GM19438 (cell line): Measurements from ENCODE around the gene PHYHIPL.

Experiments
- ATAC-seq: cut with Tn5 transposase; IDR thresholded peaks from one replicate; pipeline ENCODE4 v1.9.1; 2021; ENCODE audit warnings: low read depth; ENCODE audit not compliant: unreplicated experiment

Gene PHYHIPL

DNA sequence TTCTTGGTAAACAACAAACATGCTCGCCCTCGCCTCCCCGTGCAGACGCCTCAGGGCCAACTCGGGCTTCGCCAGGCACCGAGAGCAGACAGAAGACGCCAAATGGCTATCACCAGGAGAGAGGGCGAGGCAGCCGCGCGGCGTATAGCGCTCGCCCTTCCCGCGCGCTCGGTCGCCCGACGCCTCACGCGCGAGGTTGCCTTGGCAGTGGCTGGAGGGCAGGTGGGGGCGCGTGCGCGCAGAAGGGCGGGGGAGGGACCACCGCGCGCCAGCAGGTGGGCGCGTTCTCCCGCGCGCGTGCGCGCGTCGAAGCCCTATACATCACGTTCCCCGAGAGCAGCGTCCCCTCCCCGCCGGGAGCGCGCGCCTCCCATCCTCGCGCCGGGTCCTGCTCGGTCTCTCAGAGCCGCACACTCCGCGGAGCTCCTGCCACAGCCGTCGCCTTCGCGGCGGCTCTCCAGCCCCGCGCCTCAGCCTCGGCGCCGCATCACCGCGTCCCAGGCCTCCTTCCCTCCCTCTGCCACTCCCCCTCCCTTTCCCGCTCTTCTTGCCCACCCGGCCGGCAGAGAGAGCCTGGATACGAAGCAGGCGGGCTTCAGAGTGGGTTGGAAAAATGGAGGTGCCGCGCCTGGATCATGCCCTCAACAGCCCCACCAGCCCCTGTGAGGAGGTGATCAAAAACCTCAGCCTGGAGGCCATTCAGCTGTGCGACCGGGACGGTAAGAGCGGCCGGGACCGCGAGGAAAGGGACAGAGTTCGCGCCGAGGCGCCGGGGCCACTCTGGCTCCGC lies at the start of gene PHYHIPL:
Gene PHYHIPL (plus strand): TSS at position 403 of the 790 bp plus-strand sequence. CDS start 211 bp downstream, at position 614.
- ATAC-seq, result no peak

DNA sequence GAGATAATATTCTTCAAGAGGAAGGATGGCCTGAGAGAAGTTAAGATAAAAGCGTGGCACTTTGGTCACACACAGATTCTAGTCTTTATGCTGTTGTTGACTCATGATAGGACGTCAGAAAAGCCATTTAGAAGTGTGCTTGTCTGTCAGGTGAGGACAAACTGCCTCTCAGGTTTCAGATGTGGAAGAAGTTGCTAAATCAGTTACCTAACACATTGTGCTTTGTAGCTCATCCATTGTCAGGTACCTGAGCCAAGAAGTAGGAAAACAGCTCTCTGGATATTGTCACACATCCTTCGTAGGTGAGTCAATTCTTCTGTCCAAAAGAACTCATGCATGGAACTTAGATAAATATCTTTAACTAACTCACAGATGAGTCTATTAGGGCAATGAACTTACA lies 49.5 kb upstream of the PHYHIPL start:
- no peak for ATAC-seq

DNA sequence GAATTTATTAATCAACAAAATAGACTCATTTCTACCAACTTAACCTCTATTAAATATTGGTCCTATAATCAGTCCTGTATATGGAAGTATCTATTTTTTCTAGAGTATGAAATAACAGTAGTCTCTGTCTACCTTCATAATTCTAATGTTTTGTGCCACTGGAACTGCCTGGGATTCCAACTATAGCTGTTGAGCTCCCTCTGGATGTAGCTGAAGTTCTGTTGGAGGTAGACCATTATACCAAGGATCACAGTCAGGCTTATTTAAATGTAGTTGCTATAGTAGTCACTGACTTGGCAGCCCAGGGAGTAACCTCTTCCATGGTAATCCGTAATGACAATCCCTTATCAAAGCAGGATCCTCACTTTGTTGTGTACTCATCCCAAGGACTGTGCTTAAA lies 48.5 kb upstream of the PHYHIPL start:
- no peak for ATAC-seq

DNA sequence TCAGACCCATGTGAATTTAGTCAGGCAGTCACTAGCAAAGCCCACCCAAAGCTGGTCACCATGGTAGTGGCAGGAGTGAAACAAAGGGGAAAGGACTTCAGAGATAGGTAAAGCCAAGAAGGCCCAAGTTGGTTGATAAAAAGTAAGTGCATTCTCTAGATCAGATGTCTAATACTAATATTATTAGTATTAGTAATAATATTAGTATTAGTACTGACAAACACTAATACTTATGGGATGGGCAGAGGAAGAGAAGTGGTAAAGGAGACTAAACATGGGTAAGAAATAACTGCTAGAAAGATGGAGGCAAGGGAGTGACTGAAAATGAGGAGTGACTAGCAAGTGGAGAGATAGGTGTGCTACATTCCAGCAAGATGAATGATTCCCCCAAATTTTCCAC lies 46.6 kb upstream of the PHYHIPL start:
- no peak for ATAC-seq

DNA sequence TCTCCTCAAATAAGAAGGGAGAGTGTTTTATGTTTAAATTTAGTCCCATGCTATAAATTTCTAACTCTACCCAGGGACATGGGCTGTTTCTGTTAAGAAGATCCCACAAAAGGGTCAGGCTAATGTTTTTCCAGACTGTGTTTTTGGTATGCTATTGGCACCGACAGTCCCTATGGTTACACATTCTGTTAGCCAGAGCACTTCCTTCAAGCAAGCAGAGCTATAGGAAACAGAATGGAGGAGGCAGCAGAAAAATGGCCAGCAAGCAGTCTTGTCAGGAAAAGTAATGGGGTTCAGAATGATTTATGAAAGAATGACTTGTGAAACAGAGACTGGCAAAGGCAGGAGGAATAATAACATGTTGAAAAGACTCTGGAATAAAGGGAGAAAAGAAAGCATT lies 44.8 kb upstream of the PHYHIPL start:
- ATAC-seq, result no peak

DNA sequence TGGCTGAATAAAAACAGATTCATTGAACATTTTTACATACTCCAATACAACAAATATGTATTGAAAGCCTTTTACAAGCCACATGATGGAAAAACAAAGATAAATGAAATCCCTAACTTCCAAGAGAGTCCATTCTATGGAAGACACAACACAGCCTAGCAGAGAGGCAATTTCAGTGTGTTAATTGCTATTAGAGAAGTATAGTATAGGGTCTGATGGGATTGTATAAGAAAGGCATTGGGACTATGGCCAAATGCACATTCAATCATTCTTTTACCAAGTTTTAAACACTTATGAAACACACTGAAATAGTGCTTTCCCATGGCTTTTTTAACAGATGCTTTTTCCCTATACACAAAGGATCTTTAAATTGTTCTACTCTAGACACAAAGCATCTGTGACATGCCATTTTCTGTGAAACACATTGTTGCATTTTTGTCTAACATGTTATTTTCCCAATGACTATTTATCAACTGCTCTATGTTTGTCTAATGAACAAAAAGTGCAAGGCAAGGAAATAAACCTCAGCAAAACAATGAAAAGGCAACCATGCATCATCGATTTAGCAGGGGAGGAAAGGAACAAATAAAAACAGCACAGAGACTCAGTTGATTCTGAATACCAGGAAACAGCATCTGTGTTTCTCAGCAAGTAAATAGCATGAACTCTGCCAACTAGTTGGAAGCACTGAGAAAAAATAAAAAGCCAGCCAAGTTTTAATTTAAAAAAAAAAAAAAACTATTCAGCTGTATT lies 42.4 kb upstream of the PHYHIPL start:
- ATAC-seq, result no peak

DNA sequence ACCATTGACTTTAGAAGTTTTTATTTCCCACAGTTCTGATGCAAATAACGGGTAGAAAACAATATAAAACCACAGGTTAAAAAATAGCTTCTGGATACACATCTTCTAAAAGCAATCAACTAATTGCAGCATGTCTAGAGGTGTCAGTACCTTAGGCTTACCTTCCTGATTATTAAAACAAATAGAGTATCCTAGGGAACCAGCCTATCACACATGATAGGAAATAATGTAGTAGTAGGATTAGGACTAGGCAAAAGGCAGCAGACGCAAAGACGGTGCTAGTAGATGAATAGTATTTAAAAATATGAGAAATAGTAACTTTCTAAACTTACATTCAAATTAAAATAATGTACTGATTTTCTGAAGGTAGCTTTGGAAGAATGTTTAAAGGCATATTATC lies 41.7 kb upstream of the PHYHIPL start:
- no peak for ATAC-seq

DNA sequence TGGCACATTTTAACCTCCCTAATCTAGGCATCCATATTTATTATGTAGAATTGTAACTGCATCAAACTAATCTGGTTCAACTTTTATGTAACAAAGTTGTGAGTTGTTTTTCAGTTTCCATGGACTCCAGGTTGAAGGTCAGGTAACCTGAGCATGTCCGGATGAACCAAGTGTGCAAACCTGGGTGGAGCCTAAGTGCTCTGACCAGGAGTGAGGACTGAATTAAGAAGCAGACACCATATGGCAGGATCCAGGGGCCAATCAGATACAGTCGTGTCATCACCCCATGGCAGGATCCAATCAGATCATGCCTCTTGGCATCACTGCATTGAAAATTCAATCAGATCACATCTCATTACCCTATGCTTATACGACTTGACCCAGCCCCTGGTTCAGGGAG lies 41.2 kb upstream of the PHYHIPL start:
- ATAC-seq, result no peak

DNA sequence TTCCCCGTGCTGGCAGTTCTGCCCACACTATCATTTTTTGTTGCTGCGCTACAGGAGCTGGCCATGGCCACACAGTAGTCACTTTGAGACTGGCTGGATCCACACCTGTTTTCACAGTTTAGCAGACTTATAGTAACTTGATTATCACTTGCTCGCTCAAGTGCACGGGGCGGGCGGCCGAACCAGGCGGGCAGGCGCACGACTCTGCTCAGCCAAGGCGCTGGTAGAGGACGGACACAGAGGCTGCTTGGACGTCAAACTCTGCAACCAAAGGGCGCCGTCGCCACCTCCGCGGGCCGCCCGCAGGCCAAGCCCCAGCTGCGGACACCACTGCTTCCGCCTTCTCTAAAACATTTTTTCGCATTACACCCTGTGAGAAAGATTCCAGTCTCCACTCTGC lies 38.4 kb upstream of the PHYHIPL start:
- ATAC-seq, result no peak

DNA sequence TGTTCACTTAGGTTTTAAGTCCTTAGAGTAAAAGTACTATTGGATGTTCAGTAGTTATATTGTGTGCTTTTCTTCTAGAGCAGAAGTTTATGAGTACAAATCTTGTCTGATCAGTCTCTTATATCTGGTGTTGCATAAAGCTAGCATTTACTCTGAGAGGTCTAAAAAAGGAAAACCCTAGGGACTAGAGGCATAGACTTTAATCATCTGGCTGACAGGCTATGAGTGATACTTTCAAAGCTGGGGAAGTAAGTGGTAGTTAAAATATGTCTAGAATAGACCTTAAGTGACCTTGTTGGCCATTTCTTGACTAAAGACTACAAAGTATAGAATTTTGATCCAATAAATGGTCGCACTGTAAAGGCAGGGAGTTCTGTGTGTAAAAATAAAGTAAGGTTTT lies 32.9 kb upstream of the PHYHIPL start:
- no peak for ATAC-seq

DNA sequence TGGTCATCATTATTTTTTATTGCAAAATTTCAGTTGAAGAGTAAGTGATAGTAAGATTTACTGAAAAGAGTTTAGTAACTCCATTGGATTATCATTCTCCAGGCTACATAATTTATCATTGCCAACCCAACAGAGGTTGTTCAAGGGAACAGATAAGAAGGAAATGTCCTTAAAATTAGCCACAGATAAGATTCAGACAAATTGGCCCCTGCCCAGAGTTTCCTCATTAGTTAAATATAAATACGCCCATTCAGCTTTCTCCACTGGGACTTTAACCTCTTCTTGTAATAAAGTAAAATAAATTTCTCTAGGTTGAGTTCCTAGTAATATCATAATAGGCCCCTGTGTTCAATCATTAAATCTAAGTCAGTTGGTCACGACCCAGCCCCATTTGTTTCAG lies 27.7 kb upstream of the PHYHIPL start:
- ATAC-seq, result no peak

DNA sequence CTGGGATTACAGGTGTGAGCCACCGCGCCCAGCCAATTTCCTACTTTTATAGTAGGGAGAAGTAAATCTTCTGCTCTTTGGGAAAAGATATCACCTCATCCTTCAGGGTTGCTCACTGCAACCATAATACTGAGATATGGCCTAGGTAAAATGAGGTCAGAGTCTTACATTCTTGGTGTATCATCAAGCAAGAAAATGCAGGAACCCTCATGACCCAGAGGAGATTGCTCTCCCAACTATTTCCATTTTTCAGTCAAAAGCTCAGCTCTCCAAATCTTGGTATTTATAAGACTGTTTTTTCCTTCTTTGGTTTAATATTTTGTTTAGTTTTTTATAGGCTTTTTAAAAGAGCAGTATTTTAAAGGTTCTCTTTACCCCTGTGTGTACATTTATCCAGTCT lies 20.9 kb upstream of the PHYHIPL start:
- ATAC-seq, result no peak

DNA sequence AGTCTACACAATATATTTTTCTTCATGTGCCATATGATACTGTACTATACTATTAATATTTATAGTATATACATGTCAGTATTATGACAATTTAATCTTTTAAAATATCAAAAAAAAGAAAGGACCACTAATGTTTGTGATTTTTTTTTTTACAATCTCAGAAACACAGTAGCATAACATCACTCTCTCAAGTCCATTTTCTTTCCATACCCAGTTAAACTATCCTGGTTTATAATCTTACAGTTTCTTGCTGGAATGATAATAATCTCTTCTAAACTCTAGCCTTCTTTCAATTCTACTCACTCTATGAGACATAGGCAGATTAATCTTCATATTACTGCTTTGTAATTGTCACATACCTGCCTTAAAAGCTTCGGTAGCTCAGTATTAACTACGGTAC lies 8.9 kb upstream of the PHYHIPL start:
- no peak for ATAC-seq

DNA sequence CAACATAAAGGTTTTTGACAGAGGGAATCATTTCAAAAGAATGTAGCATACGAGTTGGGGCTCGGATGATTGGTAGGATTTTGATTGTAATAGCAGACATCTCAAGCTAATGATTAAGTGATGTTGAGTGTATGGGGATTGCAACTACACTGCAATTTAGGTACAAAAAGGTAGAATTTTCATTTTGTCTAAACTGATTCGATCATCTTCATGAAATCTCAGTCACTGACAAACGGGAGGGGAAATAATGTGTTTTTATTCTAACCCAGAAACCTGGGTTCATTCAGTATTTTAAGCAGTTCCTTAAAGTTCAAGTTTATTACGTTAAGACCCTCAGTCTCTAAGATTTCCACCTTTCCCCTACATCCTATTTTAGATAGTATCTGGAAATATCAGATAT lies 3.9 kb upstream of the PHYHIPL start:
- no peak for ATAC-seq

DNA sequence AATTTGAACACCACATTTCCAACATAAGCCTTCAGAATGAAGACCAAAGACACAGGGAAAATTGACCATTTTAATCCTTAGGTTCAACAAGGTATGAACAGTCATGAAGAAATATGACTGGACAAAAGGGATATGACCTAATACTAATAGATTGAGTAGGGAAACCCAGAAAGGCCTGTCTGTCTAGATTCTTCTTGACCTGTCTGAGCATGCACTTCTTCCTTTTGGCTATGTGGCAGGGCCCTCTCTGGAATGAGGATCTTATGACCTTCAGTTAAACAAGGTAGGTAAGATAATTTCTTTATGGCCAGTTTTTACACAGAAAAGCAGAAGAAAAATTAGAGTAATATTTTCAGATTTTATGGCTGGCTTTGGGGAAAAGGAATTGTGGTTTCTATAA lies 3.0 kb upstream of the PHYHIPL start:
- ATAC-seq, result no peak

DNA sequence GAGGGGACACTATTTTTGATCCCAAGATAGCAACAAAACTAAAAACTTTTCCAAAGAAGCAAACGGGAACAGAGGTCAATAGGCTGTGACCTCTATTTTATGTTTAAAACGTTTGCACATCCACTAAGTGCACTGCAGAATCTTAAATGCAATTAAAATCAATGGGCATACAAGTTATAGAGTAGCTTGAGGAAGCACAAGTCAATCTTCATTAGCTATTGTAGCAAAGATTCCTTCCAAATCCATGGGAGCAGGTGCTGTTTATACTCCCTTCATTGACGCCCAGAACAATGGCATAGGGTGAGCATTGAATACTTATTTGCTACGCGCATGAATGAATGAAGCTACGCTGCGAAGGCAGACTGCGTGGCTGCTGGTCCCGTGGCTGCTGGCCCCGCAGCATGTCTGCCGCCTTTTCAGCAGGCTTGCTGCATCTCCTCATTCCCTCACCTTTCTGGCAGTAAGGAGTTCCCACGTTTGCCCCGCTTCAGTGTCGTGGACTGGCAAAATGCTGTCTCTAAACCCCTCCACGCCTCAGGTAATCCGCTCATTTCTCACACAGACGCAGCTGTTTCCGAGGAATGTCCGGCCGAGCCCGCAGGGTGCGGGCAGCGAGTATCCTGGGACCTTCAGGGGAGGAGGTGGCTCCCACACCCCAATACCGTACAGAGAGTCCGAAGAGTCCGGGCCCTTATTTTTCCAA lies 754 bp upstream of the PHYHIPL start:
- no peak for ATAC-seq

DNA sequence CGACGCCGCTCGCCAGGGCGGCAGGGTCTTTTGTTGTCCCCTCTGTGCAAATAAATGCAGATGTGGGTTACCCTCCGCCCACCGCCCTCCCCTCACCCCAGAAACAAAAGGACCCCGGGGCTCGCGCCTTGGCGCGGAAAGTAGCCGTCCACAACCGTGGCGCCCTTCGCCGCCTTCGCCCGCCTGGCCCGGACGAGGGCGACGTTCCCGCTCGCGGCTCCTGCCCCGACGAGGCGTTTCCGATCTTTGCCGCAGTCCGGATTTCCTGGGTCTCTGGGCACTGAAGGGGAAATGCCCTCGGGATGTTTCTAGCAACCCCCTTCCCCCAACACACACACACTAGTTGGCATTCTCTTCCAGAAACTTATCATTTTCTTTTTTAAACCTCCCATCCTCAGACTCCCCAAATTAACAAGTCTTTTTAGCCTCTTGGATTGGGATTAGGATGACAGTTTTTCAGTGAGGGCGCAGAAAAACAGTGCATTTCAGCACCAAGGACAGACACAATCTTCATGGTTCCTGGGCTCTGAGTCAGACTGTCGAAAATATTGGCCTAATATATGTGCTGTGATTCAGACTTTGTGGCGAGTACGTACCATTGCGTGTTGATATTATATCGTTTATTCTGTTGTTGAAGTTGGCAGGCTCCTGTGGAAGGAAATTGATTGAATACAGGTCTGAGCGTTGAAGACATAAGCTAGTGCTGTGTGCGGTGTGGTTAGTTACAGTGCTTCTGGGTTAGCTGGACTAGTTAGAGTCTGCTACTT lies 771 bp downstream of the PHYHIPL start:
- ATAC-seq, result no peak

DNA sequence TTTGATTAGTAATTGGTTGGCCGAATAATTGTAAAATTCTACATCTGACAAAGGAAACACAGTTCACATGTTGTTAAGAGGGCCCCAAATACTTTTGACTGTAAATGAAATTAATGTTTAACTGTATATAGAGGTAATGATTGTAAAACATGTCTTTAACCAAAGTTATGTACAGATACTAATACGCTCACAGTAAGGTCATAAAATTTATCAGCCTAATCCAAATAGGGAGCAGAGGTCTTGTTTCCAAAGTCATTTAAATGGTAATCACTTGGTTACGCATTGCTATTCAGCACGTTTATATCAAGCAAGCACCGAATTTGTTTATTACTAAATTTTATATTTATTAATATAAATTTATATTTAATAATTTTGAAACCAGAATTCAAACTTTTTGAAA lies 1.4 kb downstream of the PHYHIPL start:
- no peak for ATAC-seq

DNA sequence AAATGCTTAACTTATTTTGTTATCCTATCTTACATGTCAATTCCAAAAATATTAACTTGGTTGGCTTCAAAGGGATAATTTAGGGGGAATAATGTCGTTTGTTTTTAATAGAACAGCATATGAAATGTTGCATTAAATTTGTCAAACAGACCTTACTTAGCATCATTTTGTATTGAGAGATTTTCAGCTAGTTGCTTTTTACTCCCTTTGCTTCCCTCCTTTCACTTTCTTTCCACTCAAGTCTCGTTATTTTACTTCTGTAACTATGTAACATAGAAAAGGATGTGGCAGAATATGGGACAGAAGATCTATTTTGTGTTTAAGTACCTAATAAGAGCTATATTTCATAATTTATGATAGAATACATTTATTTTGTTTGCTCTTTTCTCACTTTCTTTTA lies 2.6 kb downstream of the PHYHIPL start:
- ATAC-seq, result no peak

DNA sequence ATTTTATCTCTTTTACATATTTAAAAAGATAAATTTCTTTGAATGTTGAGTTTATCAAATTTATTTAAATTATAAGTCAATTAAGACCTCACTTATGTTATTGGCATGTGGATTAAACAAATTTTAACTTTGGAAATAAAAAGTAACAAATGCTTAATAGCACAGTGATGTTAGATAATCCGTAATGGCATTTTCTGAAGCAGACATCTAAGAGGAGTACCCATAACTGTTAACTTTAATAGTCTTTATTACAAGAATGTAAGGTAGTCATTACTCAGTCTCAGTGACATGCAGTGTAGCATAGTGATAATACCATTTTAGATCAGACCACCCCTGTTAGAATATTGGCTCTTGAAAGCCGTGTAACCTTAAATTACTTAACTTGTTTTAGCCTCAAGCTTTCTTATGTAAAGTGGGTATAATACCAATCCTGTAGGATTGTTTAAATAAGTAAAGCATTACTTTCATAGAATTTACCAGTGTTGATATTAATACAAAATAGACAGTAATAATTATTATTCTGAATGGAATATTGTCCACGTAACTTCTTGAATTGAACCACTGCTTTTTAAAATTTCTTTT lies 4.3 kb downstream of the PHYHIPL start:
- no peak for ATAC-seq
